Hematopoietic multipotent progenitor cell treated with erythropoietin and hydrocortisone succinate and interleukin-3 and kit ligand, for 8 days (in vitro differentiated cells): ENCODE results near the gene GSTP1.
"Not testable (repeated sequence)": the region's sequence is repeated elsewhere in the genome, so short reads cannot be mapped to it uniquely, and the experiment has no call there.

Experiments used
- DNase-seq: peaks from one replicate; pipeline ENCODE4 v3.0.0-alpha.2; 2015

GSTP1 gene

DNA sequence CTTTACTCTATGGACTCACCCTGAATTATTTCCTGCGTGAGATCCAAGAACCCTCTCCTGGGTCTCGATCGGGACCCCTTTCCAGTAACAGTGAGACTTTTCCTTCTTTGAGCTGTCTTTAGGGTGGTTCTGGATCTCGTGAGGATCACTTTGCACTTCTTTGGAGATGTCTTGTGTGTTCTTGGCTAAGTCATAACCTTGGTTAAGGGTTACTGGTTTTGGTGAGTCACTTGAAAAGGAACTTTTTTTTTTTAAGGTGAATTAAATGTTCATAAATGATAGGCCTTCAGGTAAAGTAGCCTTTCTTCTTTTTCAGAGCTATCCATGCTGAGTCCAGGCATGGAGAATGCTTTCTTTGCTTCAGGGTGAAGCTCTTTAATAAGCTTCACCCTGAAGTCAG, 19.4 kb upstream of the GSTP1 start:
- DNase-seq, result no peak

DNA sequence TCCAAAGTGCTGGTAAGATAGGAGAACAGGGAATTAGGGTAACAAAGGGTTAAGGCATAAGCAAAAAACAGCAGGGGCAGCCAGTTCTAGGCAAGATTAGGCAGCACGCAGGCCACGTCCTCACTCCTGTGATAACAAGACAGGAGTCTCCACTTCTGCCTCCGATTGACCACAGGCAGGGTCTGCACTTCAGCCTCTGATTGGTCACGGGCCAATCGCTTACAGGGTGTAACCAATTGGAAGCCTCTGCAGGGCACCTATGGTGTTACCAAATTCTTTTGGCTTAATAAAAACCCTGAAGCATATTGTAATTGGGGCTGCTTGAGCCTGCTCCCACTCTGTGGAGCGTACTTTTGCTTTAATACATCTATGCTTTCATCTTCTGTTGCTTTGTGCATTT, 12.2 kb upstream of the GSTP1 start:
- DNase-seq, result peak; percentile 30

DNA sequence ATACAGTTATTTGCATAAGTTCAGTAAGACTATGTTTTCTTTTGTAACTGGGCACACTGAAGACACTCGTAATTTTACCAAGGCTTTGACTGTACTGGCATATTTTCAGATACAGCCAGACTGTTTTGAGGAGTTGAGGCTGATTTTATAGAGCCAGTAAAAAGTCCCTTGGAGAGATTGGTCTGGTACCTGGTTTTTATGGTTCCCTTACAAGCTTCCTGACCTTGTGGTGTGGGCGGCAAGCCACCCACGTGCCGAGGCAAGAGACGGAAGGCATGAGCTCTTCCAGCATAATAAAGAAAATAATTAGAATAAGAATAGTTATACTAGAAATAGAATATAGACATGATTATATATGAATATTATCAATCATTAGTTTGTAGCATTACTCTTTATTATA, 11.3 kb upstream of the GSTP1 start:
- DNase-seq, result no peak

DNA sequence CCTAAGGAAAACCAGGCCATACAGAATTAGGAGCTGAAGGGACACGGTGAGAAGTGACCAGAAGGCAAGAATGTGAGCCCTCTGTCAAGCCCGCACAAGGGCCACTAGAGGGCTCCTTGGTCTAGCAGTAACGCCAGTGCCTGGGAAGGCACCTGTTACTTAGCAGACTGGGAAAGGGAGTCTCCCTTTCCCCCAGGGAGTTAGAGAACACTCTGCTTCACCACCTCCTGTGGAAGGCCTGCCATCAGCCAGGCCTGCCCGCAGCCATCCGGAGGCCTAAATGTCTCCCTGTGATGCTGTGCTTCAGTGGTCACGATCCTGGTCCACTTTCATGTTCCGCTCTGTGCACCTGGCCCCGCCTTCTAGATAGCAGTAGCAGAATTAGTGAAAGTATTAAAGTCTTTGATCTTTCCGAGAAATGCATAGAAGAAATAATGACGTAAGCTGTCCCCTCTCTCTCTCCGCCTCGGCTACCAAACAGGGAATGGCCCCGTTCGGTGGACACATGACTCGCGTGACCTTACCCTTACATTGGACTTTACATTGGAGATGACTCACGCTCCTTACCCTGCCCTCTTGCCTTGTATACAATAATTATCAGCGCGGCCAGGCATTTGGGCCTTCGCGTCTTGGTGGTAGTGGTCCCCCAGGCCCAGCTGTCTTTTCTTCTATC, 10.7 kb upstream of the GSTP1 start:
- peak; percentile 49 for DNase-seq

DNA sequence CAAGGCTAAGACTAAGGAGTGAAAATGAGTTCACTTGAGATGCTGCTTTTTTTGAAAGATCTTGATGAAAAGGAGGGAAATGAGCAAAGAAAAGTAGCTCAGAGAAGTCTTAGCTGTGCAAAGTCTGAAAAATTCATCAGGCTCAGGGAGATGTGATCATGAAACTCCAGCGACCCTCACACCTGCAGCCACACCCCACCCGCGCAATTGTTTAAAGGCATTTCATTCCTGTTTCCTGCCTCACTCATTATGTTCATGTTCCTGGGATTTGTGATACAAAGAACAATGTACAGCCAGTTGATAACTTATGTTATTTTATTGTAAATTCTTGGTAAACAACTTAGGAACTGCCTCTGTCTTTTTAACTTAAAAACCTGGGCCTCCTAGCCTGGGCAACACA, 8.7 kb upstream of the GSTP1 start:
- DNase-seq, result no peak

DNA sequence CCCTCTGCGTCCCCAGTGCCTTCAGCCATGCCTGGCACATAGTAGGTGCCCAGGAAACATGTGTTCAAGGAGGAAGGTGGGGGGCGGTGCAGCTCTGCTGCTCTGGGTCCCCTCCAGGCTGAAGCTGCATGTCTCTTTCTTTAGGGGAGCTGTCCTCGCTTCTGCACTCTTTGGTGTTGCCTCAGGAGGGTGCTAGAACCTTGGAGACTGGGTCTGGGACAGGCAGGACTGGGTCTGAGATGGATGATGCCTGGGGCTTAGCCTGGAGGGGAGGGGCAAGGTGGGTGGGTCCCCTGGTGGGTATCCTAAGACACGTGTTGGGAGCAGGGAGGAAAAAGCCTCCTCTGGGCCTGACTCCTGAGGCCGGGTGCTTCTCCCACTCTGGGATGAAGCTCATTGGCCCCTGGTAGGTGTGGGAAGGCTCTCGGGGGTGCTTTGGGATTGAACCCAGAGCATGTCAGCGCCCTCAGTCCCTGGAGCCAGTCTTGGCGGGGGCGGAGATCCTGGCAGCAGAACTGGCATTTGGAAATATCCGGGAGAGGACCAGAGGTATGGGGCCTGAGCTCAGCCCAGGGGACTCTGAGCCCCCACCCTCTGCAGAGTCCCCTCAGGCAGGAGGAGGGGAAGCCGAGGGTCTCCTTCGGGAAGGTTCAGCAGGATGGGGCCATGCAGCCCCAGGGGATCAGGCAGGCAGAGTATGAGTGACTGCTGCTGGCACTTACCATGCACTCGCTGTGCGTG, 6.7 kb upstream of the GSTP1 start:
- no peak for DNase-seq

DNA sequence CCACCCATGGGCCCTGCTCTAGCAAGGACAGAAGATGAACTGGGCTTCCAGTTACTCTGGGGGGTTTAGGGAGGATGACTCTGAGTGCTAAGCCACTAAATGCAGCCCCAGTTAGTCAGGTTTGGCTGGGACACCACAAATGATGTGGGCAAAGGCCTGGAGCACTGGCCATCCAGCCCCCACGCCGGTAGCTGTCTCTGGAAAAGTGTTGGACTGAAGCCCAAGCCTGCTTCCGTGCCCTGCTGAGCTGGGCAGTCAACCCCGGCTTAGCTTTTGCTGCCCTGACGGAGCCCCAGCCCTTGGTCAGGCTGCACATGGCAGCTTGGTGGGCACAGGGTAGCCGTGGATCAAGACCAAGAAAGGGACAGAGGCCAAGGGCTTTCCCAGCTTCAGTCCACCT, 5.7 kb upstream of the GSTP1 start:
- DNase-seq, result no peak

DNA sequence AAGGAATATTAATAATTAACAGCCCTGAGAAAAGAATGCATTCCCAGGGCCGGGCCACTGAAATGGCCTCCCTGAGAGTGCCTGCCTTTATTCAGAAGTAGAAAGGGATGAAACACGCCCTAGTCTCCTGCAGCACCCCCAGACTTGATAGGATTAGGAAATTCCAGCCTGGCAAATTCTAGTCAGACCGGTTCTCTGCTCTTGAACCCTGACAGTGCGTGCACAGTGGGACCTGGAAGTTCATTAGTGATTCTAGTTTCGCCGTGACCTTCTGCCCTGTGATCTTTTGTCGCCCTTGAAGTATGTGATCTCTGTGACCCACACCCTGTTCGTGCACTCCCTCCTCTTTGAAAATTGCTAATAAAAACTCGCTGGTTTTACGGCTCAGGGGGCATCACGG, 2.1 kb upstream of the GSTP1 start:
- no peak for DNase-seq

DNA sequence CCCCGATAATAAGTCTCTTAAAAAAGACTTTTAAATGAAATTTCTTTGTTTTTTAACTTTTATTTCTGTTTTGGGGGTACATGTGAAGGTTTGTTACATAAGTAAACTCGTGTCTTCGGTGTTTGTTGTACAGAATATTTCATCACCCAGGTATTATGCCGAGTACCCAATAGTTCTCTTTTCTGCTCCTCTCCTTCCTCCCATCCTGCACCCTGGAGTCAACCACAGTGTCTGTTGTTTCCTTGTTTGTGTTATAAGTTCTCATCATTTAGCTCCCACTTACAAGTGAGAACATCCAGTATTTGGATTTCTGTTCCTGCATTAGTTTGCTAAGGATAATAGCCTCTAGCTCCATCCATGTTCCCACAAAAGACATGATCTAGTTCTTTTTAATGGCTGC, 1.6 kb upstream of the GSTP1 start:
- DNase-seq, result no peak

DNA sequence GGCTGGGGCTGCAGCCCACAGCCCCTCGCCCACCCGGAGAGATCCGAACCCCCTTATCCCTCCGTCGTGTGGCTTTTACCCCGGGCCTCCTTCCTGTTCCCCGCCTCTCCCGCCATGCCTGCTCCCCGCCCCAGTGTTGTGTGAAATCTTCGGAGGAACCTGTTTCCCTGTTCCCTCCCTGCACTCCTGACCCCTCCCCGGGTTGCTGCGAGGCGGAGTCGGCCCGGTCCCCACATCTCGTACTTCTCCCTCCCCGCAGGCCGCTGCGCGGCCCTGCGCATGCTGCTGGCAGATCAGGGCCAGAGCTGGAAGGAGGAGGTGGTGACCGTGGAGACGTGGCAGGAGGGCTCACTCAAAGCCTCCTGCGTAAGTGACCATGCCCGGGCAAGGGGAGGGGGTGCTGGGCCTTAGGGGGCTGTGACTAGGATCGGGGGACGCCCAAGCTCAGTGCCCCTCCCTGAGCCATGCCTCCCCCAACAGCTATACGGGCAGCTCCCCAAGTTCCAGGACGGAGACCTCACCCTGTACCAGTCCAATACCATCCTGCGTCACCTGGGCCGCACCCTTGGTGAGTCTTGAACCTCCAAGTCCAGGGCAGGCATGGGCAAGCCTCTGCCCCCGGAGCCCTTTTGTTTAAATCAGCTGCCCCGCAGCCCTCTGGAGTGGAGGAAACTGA, 731 bp downstream of the GSTP1 start:
- peak; percentile 26 for DNase-seq

DNA sequence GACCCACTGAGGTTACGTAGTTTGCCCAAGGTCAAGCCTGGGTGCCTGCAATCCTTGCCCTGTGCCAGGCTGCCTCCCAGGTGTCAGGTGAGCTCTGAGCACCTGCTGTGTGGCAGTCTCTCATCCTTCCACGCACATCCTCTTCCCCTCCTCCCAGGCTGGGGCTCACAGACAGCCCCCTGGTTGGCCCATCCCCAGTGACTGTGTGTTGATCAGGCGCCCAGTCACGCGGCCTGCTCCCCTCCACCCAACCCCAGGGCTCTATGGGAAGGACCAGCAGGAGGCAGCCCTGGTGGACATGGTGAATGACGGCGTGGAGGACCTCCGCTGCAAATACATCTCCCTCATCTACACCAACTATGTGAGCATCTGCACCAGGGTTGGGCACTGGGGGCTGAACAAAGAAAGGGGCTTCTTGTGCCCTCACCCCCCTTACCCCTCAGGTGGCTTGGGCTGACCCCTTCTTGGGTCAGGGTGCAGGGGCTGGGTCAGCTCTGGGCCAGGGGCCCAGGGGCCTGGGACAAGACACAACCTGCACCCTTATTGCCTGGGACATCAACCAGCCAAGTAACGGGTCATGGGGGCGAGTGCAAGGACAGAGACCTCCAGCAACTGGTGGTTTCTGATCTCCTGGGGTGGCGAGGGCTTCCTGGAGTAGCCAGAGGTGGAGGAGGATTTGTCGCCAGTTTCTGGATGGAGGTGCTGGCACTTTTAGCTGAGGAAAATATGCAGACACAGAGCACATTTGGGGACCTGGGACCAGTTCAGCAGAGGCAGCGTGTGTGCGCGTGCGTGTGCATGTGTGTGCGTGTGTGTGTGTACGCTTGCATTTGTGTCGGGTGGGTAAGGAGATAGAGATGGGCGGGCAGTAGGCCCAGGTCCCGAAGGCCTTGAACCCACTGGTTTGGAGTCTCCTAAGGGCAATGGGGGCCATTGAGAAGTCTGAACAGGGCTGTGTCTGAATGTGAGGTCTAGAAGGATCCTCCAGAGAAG, 1.6 kb downstream of the GSTP1 start:
- DNase-seq, result no peak

DNA sequence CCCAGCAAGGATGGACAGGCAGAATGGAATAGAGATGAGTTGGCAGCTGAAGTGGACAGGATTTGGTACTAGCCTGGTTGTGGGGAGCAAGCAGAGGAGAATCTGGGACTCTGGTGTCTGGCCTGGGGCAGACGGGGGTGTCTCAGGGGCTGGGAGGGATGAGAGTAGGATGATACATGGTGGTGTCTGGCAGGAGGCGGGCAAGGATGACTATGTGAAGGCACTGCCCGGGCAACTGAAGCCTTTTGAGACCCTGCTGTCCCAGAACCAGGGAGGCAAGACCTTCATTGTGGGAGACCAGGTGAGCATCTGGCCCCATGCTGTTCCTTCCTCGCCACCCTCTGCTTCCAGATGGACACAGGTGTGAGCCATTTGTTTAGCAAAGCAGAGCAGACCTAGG, 2.3 kb downstream of the GSTP1 start:
- no peak for DNase-seq

DNA sequence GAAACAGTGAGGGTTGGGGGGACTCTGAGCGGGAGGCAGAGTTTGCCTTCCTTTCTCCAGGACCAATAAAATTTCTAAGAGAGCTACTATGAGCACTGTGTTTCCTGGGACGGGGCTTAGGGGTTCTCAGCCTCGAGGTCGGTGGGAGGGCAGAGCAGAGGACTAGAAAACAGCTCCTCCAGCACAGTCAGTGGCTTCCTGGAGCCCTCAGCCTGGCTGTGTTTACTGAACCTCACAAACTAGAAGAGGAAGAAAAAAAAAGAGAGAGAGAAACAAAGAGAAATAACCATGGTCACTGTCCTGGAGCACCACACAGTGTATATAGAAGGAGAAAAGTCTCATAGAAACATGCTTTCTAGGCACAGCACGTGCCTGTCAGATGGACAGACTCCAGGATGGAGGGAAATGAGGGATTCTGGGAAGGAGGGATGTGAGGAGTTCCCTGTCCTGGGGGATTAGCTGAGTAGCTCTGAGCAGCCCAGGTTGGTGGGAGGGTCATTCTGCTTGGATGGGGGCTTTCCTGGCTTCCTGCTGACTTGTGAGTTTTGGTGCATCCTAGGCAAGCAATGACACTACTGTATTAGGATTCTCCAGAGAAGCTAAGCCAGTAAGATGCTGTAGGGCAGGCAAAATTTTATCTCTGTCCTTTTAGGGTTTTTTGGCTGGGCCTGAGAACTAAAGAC, 3.1 kb downstream of the GSTP1 start:
- no peak for DNase-seq

DNA sequence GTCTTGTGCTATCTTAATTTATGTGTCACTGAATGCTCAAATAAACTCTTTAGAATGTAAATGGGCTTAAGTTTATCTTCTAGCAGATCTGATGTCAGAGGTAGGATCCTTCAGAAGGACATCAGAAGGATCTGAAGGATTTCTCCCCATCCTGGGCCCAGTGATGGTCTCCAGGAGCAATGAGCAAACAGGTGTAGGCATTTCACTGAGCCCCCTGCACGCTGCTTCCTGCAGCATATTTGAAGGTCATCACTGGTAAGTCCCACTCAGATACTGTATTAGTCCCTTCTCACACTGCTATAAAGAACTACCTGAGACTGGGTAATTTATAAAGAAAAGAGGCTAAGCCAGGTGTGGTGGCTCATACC, 4.5 kb downstream of the GSTP1 start:
- DNase-seq, result no peak

DNA sequence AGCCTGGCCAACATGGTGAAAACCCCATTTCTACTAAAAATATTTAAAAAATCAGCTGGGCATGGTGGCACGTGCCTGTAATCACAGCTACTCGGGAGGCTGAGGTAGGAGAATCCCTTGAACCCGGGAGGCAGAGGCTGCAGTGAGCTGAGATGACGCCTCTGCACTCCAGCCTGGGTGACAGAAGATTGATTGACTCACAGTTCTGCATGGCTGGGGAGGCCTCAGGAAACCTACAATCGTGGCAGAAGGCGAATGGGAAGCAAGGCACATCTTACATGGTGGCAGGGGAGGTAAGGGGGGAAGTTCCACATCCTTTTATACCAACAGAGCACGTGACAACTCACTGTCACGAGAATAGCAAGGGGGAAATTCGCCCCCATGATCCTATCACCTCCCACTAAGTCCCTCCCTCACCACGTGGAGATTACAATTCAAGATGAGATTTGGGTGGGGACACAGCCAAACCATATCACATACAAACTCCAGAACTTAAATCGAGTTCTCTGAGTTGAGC, 5.3 kb downstream of the GSTP1 start:
- DNase-seq, result not testable (repeated sequence)

DNA sequence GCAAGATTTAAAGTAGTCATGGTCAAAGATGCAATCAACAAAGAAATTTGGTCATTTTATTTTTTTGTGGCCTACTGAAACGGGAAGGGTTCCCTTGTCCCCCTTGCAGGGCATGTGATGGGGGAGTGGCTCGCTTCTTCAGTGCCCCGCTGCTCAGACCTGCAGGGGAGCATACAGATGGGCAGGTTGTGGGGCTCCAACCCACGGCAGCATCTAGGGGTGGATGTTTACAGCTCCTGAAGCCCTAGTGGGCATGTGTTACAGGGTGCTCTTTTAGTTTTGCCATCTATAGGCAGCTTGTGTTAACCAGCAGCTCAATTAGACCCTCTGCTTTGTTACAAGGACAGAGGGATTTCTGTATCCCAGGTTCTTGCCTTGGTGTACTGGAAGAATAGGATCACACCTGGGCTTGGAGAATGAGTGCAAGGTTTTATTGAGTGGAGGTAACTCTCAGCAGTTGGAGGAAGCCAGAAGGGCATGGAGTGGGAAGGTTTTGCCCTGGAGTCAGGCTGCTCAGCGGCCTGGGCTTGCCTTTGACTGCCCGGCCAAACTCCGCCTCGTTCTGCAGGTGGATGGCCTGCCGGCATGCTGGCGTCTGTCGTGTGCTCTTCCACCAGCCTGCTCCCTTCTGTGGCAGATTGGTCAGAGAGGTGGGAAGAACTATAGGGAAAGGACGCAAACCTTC, 9.4 kb downstream of the GSTP1 start:
- no peak for DNase-seq

DNA sequence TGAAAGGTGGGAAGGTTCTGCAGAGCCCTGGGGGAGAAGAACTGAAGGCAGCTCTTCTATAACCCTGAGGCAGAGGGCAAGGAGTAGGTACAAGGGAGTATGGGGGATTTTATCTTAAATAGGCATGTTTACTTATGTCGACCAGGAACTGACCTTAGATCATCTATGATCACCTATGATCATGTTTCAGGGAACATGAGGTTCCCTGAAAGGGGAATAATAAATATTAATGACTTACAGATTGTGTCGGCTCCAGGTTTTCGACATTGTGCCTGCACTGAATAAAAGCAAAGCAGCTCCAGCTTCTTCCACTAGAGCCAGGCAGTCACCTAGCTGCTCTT, 9.9 kb downstream of the GSTP1 start:
- no peak for DNase-seq

DNA sequence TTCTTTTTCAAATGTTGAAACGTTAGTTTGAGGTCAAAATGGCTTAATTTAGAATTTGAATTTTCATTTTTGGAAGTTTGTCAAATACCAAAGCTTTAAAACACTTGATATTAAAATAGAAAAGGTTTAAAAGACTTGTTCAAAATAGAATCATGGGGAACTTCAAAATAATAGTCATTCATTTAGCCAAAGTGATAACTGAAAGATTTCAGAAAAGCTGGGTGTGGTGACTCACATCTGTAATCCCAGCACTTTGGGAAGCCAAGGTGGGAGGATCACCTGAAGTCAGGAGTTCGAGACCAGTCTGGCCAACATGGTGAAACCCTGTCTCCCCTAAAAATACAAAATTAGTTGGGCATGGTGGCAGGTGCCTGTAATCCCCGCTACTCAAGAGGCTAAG, 10.9 kb downstream of the GSTP1 start:
- no peak for DNase-seq

DNA sequence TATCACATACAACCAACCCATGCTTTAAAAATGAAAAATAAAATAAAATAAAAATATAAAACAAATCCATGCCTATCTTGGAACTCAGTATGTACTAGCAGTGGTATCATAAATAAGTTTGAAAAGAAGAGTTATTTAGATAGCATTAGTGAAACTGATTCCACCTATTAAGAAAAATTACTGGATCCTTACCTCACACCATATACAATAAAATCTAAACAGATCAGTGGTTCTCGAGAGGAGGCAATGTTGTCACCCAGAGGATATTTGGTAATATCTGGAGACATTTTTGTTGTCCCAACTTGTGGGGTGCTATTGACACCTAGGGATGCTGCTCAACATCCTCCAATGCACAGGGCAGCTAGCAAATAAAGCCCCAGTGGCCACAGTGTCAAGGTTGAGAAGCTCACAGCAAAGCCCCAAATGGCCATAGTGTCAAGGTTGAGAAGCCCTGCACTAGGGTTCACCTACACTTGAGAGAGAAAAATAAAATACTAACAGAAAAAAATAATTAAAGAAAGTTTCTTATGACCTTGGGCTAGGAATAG, 13.2 kb downstream of the GSTP1 start:
- no peak for DNase-seq

DNA sequence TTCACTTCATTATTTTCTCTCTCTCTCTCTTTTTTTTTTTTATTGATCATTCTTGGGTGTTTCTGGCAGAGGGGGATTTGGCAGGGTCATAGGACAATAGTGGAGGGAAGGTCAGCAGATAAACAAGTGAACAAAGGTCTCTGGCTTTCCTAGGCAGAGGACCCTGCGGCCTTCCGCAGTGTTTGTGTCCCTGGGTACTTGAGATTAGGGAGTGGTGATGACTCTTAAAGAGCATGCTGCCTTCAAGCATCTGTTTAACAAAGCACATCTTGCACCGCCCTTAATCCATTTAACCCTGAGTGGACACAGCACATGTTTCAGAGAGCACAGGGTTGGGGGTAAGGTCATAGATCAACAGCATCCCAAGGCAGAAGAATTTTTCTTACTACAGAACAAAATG, 13.8 kb downstream of the GSTP1 start:
- DNase-seq, result not testable (repeated sequence)

DNA sequence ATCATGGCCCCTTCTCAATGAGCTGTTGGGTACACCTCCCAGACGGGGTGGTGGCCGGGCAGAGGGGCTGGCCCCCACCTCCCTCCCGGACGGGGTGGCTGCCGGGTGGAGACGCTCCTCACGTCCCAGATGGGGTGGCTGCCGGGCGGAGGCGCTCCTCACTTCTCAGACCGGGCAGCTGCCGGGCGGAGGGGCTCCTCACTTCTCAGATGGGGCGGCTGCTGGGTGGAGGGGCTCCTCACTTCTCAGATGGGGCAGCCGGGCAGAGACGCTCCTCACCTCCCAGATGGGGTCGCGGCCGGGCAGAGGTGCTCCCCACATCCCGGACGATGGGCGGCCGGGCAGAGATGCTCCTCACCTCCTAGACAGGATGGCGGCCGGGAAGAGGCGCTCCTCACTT, 14.4 kb downstream of the GSTP1 start:
- DNase-seq, result not testable (repeated sequence)
